GM23338 (cell line): ENCODE results near the gene BRD3. TPM values are rescaled to one million over a fixed set of nuclear protein-coding genes. Genes with fewer than 3 reads are reported as not detected.
"Not testable (repeated sequence)": the region's sequence is repeated elsewhere in the genome, so short reads cannot be mapped to it uniquely, and the experiment has no call there.

ENCODE experiments used
- ATAC-seq: fragments of 200-7000 bp; cut with Tn5 transposase; 3 replicates; pipeline ENCODE4 v1.9.1; 2020
- DNase-seq: peaks from one replicate; pipeline ENCODE4 v3.0.0-alpha.2; 2015; ENCODE audit warnings: low spot score
- H2AFZ ChIP-seq: fragments of 200-600 bp; sonication (generic); 2 replicates; pipeline ENCODE4 v1.8.0; 2016; ENCODE audit warnings: antibody characterized with exemption, mild to moderate bottlenecking, moderate library complexity
- H3F3A ChIP-seq: fragments of 200-600 bp; sonication (generic); replicated peaks from 2 replicates; pipeline ENCODE4 v1.8.0; 2017; ENCODE audit warnings: antibody characterized with exemption, mixed run types, low read depth
- H3K27ac ChIP-seq: fragments of 200-600 bp; sonication (generic); 2 replicates; pipeline ENCODE4 v1.6.1; 2016; ENCODE audit warnings: low read depth
- H3K27me3 ChIP-seq: fragments of 200-600 bp; sonication (generic); 2 replicates; pipeline ENCODE4 v1.8.0; 2016; ENCODE audit warnings: mild to moderate bottlenecking, mixed run types, moderate library complexity; ENCODE audit not compliant: insufficient read depth
- H3K36me3 ChIP-seq: fragments of 200-600 bp; sonication (generic); 2 replicates; pipeline ENCODE4 v1.8.0; 2016; ENCODE audit warnings: mild to moderate bottlenecking; ENCODE audit not compliant: insufficient read depth
- H3K4me1 ChIP-seq: fragments of 200-600 bp; sonication (generic); 2 replicates; pipeline ENCODE4 v1.8.0; 2016; ENCODE audit warnings: mild to moderate bottlenecking, moderate library complexity; ENCODE audit not compliant: insufficient read depth
- H3K4me2 ChIP-seq: fragments of 200-600 bp; sonication (generic); 2 replicates; pipeline ENCODE4 v1.7.1; 2017; ENCODE audit warnings: mixed run types
- H3K4me3 ChIP-seq: fragments of 200-600 bp; sonication (generic); 2 replicates; pipeline ENCODE4 v1.6.1; 2016; ENCODE audit warnings: mixed run types
- H3K79me2 ChIP-seq: fragments of 200-600 bp; sonication (generic); replicated peaks from 2 replicates; pipeline ENCODE4 v1.8.0; 2017; ENCODE audit warnings: mild to moderate bottlenecking; ENCODE audit not compliant: insufficient read depth
- H3K9me2 ChIP-seq: fragments of 200-600 bp; sonication (generic); 2 replicates; pipeline ENCODE4 v1.8.0; 2017; ENCODE audit not compliant: insufficient read depth
- H4K20me1 ChIP-seq: fragments of 200-600 bp; sonication (generic); replicated peaks from 2 replicates; pipeline ENCODE4 v1.8.0; 2017; ENCODE audit warnings: mild to moderate bottlenecking; ENCODE audit not compliant: insufficient read depth
- H3K27ac Mint-ChIP-seq: 2 replicates; pipeline ENCODE4 v1.8.0; 2020; ENCODE audit warnings: inconsistent platforms, mild to moderate bottlenecking, moderate library complexity, mixed read lengths
- H3K27me3 Mint-ChIP-seq: 3 replicates; pipeline ENCODE4 v1.8.0; 2022; ENCODE audit warnings: low read depth, mild to moderate bottlenecking, moderate library complexity, mixed read lengths, inconsistent platforms; ENCODE audit not compliant: insufficient read depth, poor library complexity
- H3K36me3 Mint-ChIP-seq: 3 replicates; pipeline ENCODE4 v1.8.0; 2021; ENCODE audit warnings: low read depth, mild to moderate bottlenecking, inconsistent platforms, moderate library complexity, mixed read lengths
- H3K4me1 Mint-ChIP-seq: 3 replicates; pipeline ENCODE4 v1.8.0; 2020; ENCODE audit warnings: mild to moderate bottlenecking, inconsistent platforms, mixed read lengths
- H3K4me3 Mint-ChIP-seq: 3 replicates; pipeline ENCODE4 v1.8.0; 2021; ENCODE audit warnings: moderate library complexity, mild to moderate bottlenecking, inconsistent platforms, mixed read lengths
- H3K9me3 Mint-ChIP-seq: 3 replicates; pipeline ENCODE4 v1.8.0; 2020; ENCODE audit warnings: moderate library complexity, mild to moderate bottlenecking, inconsistent platforms, mixed read lengths
- CREB1 ChIP-seq: fragments of 250-450 bp; sonication (Bioruptor Pico); IDR thresholded peaks from 2 replicates; pipeline ENCODE4 v1.5.0; 2020; ENCODE audit warnings: low read depth, mild to moderate bottlenecking, moderate library complexity
- ETS1 ChIP-seq: IDR thresholded peaks from 2 replicates; pipeline ENCODE4 v1.6.1; 2016; ENCODE audit warnings: antibody characterized with exemption
- EZH2 ChIP-seq: fragments of 200-600 bp; sonication (generic); IDR thresholded peaks from one replicate; pipeline ENCODE4 v1.8.0; 2017; ENCODE audit warnings: antibody characterized with exemption, mild to moderate bottlenecking, low read depth; ENCODE audit not compliant: unreplicated experiment
- EZH2phosphoT487 ChIP-seq: fragments of 200-600 bp; sonication (generic); IDR thresholded peaks from one replicate; pipeline ENCODE4 v1.8.1; 2018; ENCODE audit warnings: antibody characterized with exemption; ENCODE audit not compliant: unreplicated experiment
- JUNB ChIP-seq: IDR thresholded peaks from one replicate; pipeline ENCODE4 v1.6.1; 2016; ENCODE audit warnings: antibody characterized with exemption; ENCODE audit not compliant: unreplicated experiment
- NANOG ChIP-seq: IDR thresholded peaks from 2 replicates; pipeline ENCODE4 v1.6.1; 2016; ENCODE audit warnings: antibody characterized with exemption, borderline replicate concordance
- POLR2AphosphoS5 ChIP-seq: IDR thresholded peaks from 2 replicates; pipeline ENCODE4 v1.6.1; 2016; ENCODE audit warnings: antibody characterized with exemption, low read depth
- STAT1 ChIP-seq: IDR thresholded peaks from one replicate; pipeline ENCODE4 v1.6.1; 2016; ENCODE audit warnings: antibody characterized with exemption; ENCODE audit not compliant: unreplicated experiment
- ZNF114 ChIP-seq: fragments of 250-450 bp; sonication (Bioruptor Pico); IDR thresholded peaks from 2 replicates; pipeline ENCODE4 v1.5.0; 2020; ENCODE audit warnings: mild to moderate bottlenecking, moderate library complexity
- ZNF331 ChIP-seq: fragments of 250-450 bp; sonication (Bioruptor Pico); IDR thresholded peaks from 2 replicates; pipeline ENCODE4 v1.5.0; 2020; ENCODE audit warnings: low read depth, mild to moderate bottlenecking, moderate library complexity
- polyA plus RNA-seq: library from polyadenylated mRNA; unstranded; fragments of >200 nt; fragmentation: Nextera tagmentation; extraction: Ambion mirVana; gene quantifications from 2 replicates; pipeline ENCODE4 v1.2.1, GENCODE V29; 2016
- total RNA-seq: library from RNA; depleted of rRNA; stranded (reverse); fragments of >200 nt; shearing (Covaris generic); gene quantifications from 2 replicates; pipeline ENCODE4 v1.2.3, GENCODE V29; 2014
- TF ChIP-seq, protein P1 (sequence below), 2 experiments: fragments of 200-600 bp in 1 of 2; sonication (generic) in 1 of 2; conservative IDR thresholded peaks; 2 replicates each; pipeline versions ENCODE4 v1.5.1 to v1.6.1; 2016 to 2017; ENCODE audit warnings: antibody characterized with exemption in 2 of 2, low read depth in 2 of 2, mild to moderate bottlenecking in 2 of 2, moderate library complexity in 1 of 2
- TF ChIP-seq, protein P2 (sequence below): fragments of 250-450 bp; sonication (Bioruptor Pico); IDR thresholded peaks from 2 replicates; pipeline ENCODE4 v1.5.0; 2020; ENCODE audit warnings: mild to moderate bottlenecking, moderate library complexity

Gene BRD3
- total and polyA plus RNA-seq, 2 experiments from 2014 or later: 46.0 to 88.0 TPM

- TF ChIP-seq JUNB: no peak
These were observed 5.7 kb upstream of the BRD3 start (continued) for GRCh38 chr9:134073500-134073899.

DNA sequence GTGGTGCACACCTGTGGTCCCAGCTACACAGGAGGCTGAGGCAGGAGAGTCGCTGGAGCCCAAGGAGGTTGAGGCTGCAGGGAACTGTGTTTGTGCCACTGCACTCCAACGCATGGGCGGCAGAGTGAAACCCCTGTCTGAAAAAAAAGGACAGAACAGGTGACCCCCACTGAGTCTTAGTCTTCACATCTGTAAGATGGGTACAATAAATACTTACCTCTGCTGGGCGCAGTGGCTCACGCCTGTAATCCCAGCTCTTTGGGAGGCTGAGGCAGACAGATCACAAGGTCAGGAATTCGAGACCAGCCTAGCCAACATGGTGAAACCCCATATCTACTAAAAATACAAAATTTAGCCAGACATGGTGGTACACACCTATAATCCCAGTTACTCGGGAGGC, 4.9 kb upstream of the BRD3 start:
- ATAC-seq, H3K9me2 ChIP-seq, H3K4me3 Mint-ChIP-seq, H3K4me1 ChIP-seq, H3K27me3 ChIP-seq, H3K4me2 ChIP-seq, H3K27ac ChIP-seq, DNase-seq, H2AFZ ChIP-seq, H3K4me1 Mint-ChIP-seq, H3K4me3 ChIP-seq, H3K79me2 ChIP-seq, H4K20me1 ChIP-seq, H3F3A ChIP-seq, H3K27ac Mint-ChIP-seq, H3K36me3 ChIP-seq: not testable (repeated sequence)
- Mint-ChIP-seq H3K36me3 (peaks cover 20% of the 10 kb centered on the region; the same call in 2 of the 3 replicates), H3K27me3 (peaks cover 15% of the 10 kb centered on the region), H3K9me3 (peaks cover 45% of the 10 kb centered on the region)

GRCh38 chr9:134071149-134071548, 3.3 kb upstream of the BRD3 start:
- Mint-ChIP-seq H3K36me3 (peaks cover 18% of the 10 kb centered on the region; the same call in 2 of the 3 replicates), H3K9me3 (peaks cover 33% of the 10 kb centered on the region), H3K4me3 (no peak overlapping the region), H3K4me1 (peaks cover 7% of the 10 kb centered on the region), H3K27ac (no peak overlapping the region), H3K27me3 (peaks cover 18% of the 10 kb centered on the region)
- no peaks in the 10 kb centered on the region for H3K9me2 ChIP-seq
- H3F3A ChIP-seq: no peaks in the 10 kb centered on the region
- no peak for ATAC-seq
- H3K4me2 ChIP-seq: no peak overlapping the region
- DNase-seq: no peak
- 0 out of 2 replicates have a peak, but pooled peaks cover 8% of the 10 kb centered on the region for H4K20me1 ChIP-seq
- H3K4me1 ChIP-seq: peaks cover 2% of the 10 kb centered on the region; the same call in 1 of the 2 replicates
- no peak overlapping the region for H3K4me3 ChIP-seq
- peaks cover 10% of the 10 kb centered on the region for H3K79me2 ChIP-seq
- no peak overlapping the region for H2AFZ ChIP-seq
- H3K27me3 ChIP-seq: no peaks in the 10 kb centered on the region
- H3K27ac ChIP-seq: no peak overlapping the region
- H3K36me3 ChIP-seq: no peaks in the 10 kb centered on the region
- TF ChIP-seq, protein P1, sequence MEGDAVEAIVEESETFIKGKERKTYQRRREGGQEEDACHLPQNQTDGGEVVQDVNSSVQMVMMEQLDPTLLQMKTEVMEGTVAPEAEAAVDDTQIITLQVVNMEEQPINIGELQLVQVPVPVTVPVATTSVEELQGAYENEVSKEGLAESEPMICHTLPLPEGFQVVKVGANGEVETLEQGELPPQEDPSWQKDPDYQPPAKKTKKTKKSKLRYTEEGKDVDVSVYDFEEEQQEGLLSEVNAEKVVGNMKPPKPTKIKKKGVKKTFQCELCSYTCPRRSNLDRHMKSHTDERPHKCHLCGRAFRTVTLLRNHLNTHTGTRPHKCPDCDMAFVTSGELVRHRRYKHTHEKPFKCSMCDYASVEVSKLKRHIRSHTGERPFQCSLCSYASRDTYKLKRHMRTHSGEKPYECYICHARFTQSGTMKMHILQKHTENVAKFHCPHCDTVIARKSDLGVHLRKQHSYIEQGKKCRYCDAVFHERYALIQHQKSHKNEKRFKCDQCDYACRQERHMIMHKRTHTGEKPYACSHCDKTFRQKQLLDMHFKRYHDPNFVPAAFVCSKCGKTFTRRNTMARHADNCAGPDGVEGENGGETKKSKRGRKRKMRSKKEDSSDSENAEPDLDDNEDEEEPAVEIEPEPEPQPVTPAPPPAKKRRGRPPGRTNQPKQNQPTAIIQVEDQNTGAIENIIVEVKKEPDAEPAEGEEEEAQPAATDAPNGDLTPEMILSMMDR (conservative IDR thresholded peaks at IDR 0.05; ENCODE audit: low read depth in 2 of 2): no peak
- no peak for TF ChIP-seq NANOG
- no peak for TF ChIP-seq ZNF114 (CRISPR knock-in tag)
- TF ChIP-seq EZH2phosphoT487: no peak
- no peak for TF ChIP-seq JUNB
- no peak for TF ChIP-seq ETS1
- TF ChIP-seq, protein P2, sequence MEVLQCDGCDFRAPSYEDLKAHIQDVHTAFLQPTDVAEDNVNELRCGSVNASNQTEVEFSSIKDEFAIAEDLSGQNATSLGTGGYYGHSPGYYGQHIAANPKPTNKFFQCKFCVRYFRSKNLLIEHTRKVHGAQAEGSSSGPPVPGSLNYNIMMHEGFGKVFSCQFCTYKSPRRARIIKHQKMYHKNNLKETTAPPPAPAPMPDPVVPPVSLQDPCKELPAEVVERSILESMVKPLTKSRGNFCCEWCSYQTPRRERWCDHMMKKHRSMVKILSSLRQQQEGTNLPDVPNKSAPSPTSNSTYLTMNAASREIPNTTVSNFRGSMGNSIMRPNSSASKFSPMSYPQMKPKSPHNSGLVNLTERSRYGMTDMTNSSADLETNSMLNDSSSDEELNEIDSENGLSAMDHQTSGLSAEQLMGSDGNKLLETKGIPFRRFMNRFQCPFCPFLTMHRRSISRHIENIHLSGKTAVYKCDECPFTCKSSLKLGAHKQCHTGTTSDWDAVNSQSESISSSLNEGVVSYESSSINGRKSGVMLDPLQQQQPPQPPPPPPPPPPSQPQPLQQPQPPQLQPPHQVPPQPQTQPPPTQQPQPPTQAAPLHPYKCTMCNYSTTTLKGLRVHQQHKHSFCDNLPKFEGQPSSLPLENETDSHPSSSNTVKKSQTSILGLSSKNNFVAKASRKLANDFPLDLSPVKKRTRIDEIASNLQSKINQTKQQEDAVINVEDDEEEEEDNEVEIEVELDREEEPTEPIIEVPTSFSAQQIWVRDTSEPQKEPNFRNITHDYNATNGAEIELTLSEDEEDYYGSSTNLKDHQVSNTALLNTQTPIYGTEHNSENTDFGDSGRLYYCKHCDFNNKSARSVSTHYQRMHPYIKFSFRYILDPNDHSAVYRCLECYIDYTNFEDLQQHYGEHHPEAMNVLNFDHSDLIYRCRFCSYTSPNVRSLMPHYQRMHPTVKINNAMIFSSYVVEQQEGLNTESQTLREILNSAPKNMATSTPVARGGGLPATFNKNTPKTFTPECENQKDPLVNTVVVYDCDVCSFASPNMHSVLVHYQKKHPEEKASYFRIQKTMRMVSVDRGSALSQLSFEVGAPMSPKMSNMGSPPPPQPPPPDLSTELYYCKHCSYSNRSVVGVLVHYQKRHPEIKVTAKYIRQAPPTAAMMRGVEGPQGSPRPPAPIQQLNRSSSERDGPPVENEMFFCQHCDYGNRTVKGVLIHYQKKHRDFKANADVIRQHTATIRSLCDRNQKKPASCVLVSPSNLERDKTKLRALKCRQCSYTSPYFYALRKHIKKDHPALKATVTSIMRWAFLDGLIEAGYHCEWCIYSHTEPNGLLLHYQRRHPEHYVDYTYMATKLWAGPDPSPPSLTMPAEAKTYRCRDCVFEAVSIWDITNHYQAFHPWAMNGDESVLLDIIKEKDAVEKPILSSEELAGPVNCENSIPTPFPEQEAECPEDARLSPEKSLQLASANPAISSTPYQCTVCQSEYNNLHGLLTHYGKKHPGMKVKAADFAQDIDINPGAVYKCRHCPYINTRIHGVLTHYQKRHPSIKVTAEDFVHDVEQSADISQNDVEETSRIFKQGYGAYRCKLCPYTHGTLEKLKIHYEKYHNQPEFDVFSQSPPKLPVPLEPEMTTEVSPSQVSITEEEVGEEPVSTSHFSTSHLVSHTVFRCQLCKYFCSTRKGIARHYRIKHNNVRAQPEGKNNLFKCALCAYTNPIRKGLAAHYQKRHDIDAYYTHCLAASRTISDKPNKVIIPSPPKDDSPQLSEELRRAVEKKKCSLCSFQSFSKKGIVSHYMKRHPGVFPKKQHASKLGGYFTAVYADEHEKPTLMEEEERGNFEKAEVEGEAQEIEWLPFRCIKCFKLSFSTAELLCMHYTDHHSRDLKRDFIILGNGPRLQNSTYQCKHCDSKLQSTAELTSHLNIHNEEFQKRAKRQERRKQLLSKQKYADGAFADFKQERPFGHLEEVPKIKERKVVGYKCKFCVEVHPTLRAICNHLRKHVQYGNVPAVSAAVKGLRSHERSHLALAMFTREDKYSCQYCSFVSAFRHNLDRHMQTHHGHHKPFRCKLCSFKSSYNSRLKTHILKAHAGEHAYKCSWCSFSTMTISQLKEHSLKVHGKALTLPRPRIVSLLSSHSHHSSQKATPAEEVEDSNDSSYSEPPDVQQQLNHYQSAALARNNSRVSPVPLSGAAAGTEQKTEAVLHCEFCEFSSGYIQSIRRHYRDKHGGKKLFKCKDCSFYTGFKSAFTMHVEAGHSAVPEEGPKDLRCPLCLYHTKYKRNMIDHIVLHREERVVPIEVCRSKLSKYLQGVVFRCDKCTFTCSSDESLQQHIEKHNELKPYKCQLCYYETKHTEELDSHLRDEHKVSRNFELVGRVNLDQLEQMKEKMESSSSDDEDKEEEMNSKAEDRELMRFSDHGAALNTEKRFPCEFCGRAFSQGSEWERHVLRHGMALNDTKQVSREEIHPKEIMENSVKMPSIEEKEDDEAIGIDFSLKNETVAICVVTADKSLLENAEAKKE: no peak
- no peak for TF ChIP-seq EZH2
- TF ChIP-seq ZNF331: no peak
- no peak for TF ChIP-seq CREB1
- TF ChIP-seq STAT1: no peak
- no peak for TF ChIP-seq POLR2AphosphoS5
